ENCODE results near the gene CTNNB1.

CTNNB1 gene

DNA sequence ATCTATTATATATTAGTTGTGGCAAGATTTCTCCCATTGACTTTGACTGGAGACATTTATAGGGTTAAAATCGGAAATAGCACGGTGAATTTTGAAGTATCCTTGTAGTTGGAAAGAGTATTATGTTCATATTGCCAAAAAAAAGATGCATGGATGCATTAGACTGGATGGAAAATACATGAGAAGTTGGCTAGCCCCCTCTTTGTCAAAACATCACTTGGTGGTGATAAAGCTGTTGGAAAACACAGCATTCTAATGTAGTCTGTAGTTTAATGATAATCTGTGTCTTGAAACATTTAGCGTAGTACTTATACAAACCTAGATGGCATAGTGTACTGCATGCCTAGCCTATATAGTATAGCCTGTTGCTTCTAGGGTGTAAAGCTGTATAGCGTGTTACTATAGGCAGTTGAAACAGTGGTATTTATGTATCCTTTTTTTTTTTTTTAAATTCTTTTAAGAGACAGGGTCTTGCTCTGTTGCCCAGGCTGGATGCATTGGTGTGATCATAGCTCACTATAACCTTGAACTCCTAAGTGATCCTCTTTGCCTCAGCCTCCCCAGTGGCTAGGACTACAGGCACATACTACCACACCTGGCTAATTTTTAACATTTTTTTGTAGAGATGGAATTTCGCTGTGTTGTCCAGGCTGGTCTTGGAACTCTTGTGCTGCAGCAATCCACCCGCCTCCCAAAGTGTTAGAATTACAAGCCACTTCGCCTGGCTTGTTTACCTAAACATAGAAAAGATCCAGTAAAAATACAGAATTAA, 21.8 kb downstream of the CTNNB1 start:
- DNase-seq (ENCODE audit: low spot score) = no peak

DNA sequence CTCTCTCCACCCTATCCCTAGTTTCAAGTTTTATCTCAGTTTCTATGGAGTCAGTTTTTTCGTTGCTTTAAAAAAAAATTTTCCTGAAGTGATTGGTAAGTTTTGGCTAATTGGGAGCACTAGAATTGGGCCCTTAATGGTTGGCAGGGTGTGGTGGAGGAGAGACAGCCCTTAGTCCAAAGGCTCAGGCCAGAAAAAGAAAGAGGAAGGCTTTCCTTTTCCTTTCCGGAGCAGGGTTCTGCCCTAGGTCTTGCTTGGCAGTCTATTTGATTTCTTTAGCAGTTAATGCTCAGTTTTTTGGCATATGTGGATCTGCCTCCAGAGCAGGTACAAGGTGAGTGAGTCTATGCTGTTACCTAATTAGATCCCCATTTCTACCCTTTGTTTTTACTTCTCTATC, 22.7 kb downstream of the CTNNB1 start:
- no peak for DNase-seq (ENCODE audit: low spot score)

DNA sequence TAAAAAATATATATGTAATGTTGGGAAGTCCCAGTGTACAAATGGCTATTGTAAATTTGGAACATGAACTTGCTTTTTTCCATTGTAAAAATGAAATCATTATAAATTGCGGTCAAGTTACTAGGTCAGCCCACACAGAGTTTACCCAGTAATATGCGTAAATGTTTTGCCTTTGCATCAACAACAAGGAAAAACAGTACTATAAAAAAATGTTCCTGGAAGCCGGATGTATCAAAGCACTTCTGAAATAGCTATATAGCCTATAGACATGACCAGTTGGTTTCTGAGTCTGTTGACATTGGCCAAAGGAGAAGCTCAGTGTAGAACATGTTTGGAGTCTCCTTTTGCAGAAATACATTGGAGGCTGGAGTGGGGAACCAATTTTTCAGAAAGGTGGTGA, 23.2 kb downstream of the CTNNB1 start:
- DNase-seq (ENCODE audit: low spot score) = no peak

- DNase-seq (ENCODE audit: low spot score) = no peak
Measured at GRCh38 chr3:41223078-41223477, 23.8 kb downstream of the CTNNB1 start.

GRCh38 chr3:41223691-41224090, 24.4 kb downstream of the CTNNB1 start:
- no peak for DNase-seq (ENCODE audit: low spot score)

GRCh38 chr3:41224120-41224806, 25.0 kb downstream of the CTNNB1 start:
- DNase-seq (ENCODE audit: low spot score) = no peak

DNA sequence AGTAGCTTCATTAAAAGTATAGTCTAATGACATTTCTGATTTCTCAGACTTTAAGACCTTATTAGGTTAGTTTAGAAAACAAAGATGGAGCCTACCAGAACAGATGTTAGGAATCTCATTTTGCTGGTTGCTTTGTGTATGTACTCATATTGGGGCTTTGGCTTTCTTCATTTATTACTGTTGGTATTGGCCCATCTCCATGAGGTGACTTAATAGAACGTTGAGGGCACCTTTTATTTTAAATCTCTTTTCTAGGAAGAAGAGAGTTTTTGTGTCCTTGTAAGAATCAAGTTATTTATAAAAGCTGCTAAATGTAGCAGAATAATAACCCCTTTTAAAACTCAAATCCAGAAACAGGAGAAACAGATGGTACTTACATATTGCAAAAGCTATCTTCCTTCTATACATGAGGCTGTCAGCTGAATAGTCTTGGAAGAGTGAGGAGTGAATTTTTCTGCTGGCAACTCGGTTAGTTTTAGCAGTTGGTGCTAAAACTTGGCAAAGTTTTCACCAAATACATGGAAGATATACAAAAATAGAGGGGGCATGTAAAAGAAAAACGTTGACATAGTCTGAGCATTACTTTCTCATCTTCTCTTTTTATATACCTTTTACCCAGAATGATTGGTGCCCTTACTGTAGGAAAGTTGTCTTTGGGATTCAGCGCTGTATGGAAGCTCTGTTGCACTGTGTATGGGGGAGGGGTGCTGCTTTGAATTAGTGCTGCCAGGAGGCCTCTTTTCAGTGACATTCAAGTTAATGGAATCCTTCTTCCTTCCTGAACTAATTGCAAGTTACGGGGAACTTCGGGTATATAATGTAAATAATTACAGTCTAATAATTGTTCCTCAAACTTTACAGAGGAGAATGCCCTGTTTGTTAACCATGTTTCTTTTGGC, 35.8 kb downstream of the CTNNB1 start:
- DNase-seq (ENCODE audit: low spot score) = no peak

GRCh38 chr3:41236228-41236627, 36.9 kb downstream of the CTNNB1 start:
- no peak for DNase-seq (ENCODE audit: low spot score)

DNA sequence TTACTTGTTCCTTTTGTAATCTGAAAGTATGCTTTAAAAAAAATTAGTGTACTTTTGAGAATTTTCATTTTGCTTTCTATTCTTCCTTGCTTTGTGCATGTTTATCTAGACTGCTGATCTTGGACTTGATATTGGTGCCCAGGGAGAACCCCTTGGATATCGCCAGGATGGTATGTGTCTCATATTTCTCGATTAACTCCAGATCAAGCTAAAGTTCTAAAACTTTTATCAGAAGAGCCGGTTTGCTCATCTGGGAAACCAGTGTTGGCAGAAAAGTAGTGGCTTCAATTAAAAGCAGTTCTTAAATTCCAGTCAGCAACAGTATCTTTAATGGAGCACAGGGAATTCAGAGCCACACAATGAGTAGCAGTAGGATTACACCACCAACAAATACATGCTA, 38.6 kb downstream of the CTNNB1 start:
- no peak for DNase-seq (ENCODE audit: low spot score)

GRCh38 chr3:41239587-41239986, 40.3 kb downstream of the CTNNB1 start:
- no peak for DNase-seq (ENCODE audit: low spot score)

GRCh38 chr3:41241161-41241560, 41.9 kb downstream of the CTNNB1 start:
- DNase-seq (ENCODE audit: low spot score) = no peak

- no peak for DNase-seq (ENCODE audit: low spot score)
Measured at GRCh38 chr3:41241800-41242571, 42.7 kb downstream of the CTNNB1 start.

- DNase-seq (ENCODE audit: low spot score) = no peak
Measured at GRCh38 chr3:41243183-41243582, 43.9 kb downstream of the CTNNB1 start.

DNA sequence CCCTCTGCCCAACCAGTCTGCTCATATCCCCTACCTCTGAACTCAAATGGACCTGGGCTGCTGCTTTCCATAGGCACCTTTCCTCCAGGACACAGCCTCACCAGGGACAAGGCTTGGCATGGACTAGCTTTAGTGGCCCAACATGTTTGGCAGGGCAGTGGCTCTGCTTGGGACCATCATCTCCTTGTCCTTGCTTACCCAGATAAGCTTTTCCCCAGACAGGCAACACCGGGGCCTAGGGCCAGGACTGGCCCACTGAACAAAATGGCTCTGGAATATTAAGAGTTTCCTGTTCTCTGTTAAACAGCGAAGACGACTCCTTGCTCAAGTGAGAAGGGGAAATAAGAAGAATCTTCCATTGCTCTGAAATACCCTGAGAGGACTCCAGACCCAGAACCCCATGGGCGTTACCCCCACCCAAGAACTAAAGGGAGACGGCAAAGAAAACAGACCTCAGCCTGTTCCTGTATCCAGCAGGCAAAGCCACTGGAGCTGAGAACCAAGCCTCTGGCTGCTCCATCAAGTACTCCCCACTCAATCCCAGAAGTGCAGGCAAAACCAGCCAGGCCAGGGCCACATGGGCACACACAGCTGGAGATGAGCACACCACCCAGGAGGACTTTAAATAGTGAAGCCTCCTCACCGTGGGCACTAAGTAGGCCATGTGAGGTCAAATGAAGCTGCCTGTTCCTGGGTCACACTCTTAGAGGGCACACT, 45.5 kb downstream of the CTNNB1 start:
- no peak for DNase-seq (ENCODE audit: low spot score)

- no peak for DNase-seq (ENCODE audit: low spot score)
Measured at GRCh38 chr3:41247055-41248004, 48.0 kb downstream of the CTNNB1 start.

DNA sequence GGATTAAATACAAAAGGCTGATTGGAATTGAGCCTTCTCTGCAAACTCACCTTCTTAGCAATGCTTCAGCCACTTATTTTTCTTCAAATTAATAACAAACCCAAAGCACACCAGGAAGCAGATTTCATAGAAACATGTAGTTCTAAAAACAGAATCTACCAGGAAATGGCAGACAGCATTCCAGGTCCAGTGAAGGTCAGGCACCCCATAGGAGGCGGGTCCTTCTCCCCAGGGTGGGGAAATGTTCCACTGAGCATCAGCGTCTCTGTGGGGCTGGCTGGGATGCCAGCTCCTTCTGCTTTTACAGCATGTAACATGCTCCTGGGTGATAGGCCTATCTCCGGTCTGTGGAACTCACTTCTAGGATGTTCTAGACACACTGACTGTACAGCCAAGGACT, 49.2 kb downstream of the CTNNB1 start:
- no peak for DNase-seq (ENCODE audit: low spot score)

GRCh38 chr3:41249318-41249717, 50.0 kb downstream of the CTNNB1 start:
- no peak for DNase-seq (ENCODE audit: low spot score)

DNA sequence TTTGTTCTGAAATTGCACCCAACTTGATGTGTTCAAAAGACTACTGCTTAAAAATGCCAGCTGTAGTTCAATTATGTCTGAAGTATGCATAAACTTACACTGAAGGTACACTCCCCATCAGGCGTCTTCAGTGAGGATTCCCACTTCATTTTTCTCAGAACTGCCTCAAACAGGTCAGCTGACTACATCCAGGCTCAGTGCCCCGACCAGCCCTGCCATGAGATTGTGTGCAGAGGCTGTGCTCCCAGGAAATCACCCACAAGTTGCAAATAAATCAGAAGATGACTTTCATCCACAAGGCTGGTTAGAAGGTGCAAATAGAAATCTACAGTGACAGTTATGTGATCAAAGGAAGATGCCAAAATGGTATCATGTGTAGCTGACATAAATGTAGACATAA, 51.5 kb downstream of the CTNNB1 start:
- no peak for DNase-seq (ENCODE audit: low spot score)

DNA sequence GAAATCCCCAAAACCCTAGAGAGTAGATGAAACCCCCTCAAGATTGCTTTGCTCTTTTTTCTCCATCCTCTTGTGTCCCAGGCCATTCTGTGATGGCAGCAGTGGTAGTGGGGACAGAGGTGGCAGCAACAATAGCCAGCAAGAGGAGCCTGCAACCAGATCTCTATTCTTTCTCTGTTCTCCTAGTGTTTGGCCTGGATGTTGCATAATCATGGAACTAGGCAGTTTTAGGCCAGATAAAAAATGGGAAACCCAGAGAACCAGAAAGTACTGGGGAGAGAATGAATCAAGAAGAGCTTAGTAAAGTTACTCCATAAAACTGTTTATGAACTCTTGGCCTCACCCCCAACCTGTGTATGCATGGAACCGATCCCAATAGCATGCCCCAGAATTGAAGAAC, 52.3 kb downstream of the CTNNB1 start:
- no peak for DNase-seq (ENCODE audit: low spot score)

GRCh38 chr3:41258239-41258800, 59.0 kb downstream of the CTNNB1 start:
- DNase-seq (ENCODE audit: low spot score) = no peak

Data from LoVo (cell line).